WTC11 (cell line): ENCODE data around the gene CACNA1A. TPM values are rescaled to one million over a fixed set of nuclear protein-coding genes. Genes with fewer than 3 reads are reported as not detected.

Experiments
- ATAC-seq: fragments of 200-7000 bp; cut with Tn5 transposase; 2 replicates; pipeline ENCODE4 v1.10.0; 2021; ENCODE audit warnings: mild to moderate bottlenecking, moderate library complexity
- CTCF ChIA-PET: fragments of 300-600 bp; sonication (Branson Sonifier 250); formaldehyde crosslinking; loops from one replicate; lab custom pipeline; 2021; ENCODE audit warnings: antibody characterized with exemption; lab: Charles Lee
- POLR2A ChIA-PET: fragments of 350-600 bp; sonication (Branson Sonifier 250); formaldehyde crosslinking; loops from one replicate; lab custom pipeline; 2021; ENCODE audit warnings: antibody characterized with exemption; lab: Charles Lee
- DNase-seq: peaks from one replicate; pipeline ENCODE4 v3.0.0; 2021; ENCODE audit warnings: low spot score
- H3K27ac Mint-ChIP-seq: 2 replicates; pipeline ENCODE4 v1.8.0; 2021; ENCODE audit warnings: mixed read lengths
- H3K27me3 Mint-ChIP-seq: 2 replicates; pipeline ENCODE4 v1.8.0; 2021; ENCODE audit warnings: low read depth, mild to moderate bottlenecking, moderate library complexity, mixed read lengths
- H3K36me3 Mint-ChIP-seq: 2 replicates; pipeline ENCODE4 v1.8.0; 2021; ENCODE audit warnings: mixed read lengths
- H3K4me1 Mint-ChIP-seq: 2 replicates; pipeline ENCODE4 v1.8.0; 2022; ENCODE audit warnings: mixed read lengths
- H3K4me3 Mint-ChIP-seq: 2 replicates; pipeline ENCODE4 v1.8.0; 2021; ENCODE audit warnings: mild to moderate bottlenecking, moderate library complexity, mixed read lengths
- H3K9me3 Mint-ChIP-seq: 2 replicates; pipeline ENCODE4 v1.8.0; 2021; ENCODE audit warnings: mixed read lengths
- AR ChIP-seq: fragments of 250-450 bp; sonication (Bioruptor Pico); IDR thresholded peaks from 2 replicates; pipeline ENCODE4 v1.9.0; 2021; ENCODE audit warnings: mild to moderate bottlenecking
- ARID4B ChIP-seq: sonication (generic); formaldehyde crosslinking; IDR thresholded peaks from 2 replicates; pipeline ENCODE4 v1.8.0; 2023; ENCODE audit warnings: missing genetic modification reagents, mild to moderate bottlenecking, borderline replicate concordance
- E2F5 ChIP-seq: sonication (generic); formaldehyde crosslinking; IDR thresholded peaks from 2 replicates; pipeline ENCODE4 v1.8.1; 2022; ENCODE audit warnings: mild to moderate bottlenecking, moderate library complexity, missing genetic modification reagents
- GRHL2 ChIP-seq: fragments of 250-450 bp; sonication (Bioruptor Pico); IDR thresholded peaks from 2 replicates; pipeline ENCODE4 v1.8.0; 2022; ENCODE audit warnings: mild to moderate bottlenecking, moderate library complexity; ENCODE audit not compliant: insufficient replicate concordance, severe bottlenecking
- NFE2L1 ChIP-seq: sonication (generic); formaldehyde crosslinking; IDR thresholded peaks from 2 replicates; pipeline ENCODE4 v1.8.1; 2023; ENCODE audit warnings: missing genetic modification reagents
- SMAD3 ChIP-seq: sonication (generic); formaldehyde crosslinking; IDR thresholded peaks from 2 replicates; pipeline ENCODE4 v1.8.0; 2022; ENCODE audit warnings: missing genetic modification reagents, mild to moderate bottlenecking, borderline replicate concordance
- USF2 ChIP-seq: sonication (generic); formaldehyde crosslinking; IDR thresholded peaks from 2 replicates; pipeline ENCODE4 v1.8.1; 2023; ENCODE audit warnings: mild to moderate bottlenecking, missing genetic modification reagents, moderate library complexity
- ZNF138 ChIP-seq: sonication (generic); formaldehyde crosslinking; conservative IDR thresholded peaks from 2 replicates; pipeline ENCODE4 v1.8.1; 2022; ENCODE audit warnings: mild to moderate bottlenecking, moderate library complexity, missing genetic modification reagents
- ZNF263 ChIP-seq: sonication (generic); formaldehyde crosslinking; IDR thresholded peaks from 2 replicates; pipeline ENCODE4 v1.8.1; 2022; ENCODE audit warnings: low read depth, mild to moderate bottlenecking, moderate library complexity, missing genetic modification reagents
- ZSCAN18 ChIP-seq: fragments of 250-450 bp; sonication (Bioruptor Pico); IDR thresholded peaks from 2 replicates; pipeline ENCODE4 v2.1.2; 2022; ENCODE audit warnings: mild to moderate bottlenecking, moderate library complexity
- total RNA-seq: library from RNA; stranded (reverse); gene quantifications from 3 replicates; pipeline ENCODE4 v1.2.3, GENCODE V29; 2021

The CACNA1A gene
- total RNA-seq, 1 experiment from 2014 or later, result 28.9 TPM

- TF ChIP-seq ZSCAN18 (CRISPR knock-in tag) (no peak), NFE2L1 (CRISPR knock-in tag) (no peak), GRHL2 (CRISPR knock-in tag) (no peak), E2F5 (CRISPR knock-in tag) (no peak), ARID4B (CRISPR knock-in tag) (no peak), ZNF263 (CRISPR knock-in tag) (no peak), ZNF138 (no peak)
These were observed 5.7 kb upstream of the CACNA1A start (continued) for GRCh38 chr19:13511947-13512346.

GRCh38 chr19:13507053-13507611 is 853 bp upstream of the CACNA1A start:
- Mint-ChIP-seq H3K27ac (peak overlapping the region; percentile 34), H3K36me3 (peaks cover 9% of the 10 kb centered on the region), H3K9me3 (peaks cover 7% of the 10 kb centered on the region), H3K27me3 (peaks cover 28% of the 10 kb centered on the region), H3K4me1 (peaks cover 37% of the 10 kb centered on the region), H3K4me3 (peak overlapping the region; percentile 82)
- ChIA-PET POLR2A (interaction anchor here (0.7 kb wide), 1 partner anchor 12 kb away, joined by 4 read pairs; no protein-coding TSS in a partner anchor), CTCF (interaction anchor here (0.6 to 2.8 kb wide), 9 partner anchors 14 to 406 kb away, joined by 3 to 20 read pairs (median 5); no protein-coding TSS in a partner anchor)
- DNase-seq, result peak; percentile 32
- peak; percentile 43 for ATAC-seq
- TF ChIP-seq USF2 (0 out of 2 replicates have a peak, but pooled peaks have one; percentile 15), AR (no peak), SMAD3 (CRISPR knock-in tag) (no peak)
